Sciatic nerve (tissue), 2 donors: ENCODE data around the gene BUD31. TPM values are rescaled to one million over a fixed set of nuclear protein-coding genes. Genes with fewer than 3 reads are reported as not detected.
"Not testable (repeated sequence)": the region's sequence is repeated elsewhere in the genome, so short reads cannot be mapped to it uniquely, and the experiment has no call there.

ENCODE experiments used
- ATAC-seq: fragments of 200-7000 bp; cut with Tn5 transposase; one replicate; pipeline ENCODE4 v1.9.1; 2020; ENCODE audit warnings: mild to moderate bottlenecking, moderate library complexity
- DNase-seq: peaks from one replicate; pipeline ENCODE4 v3.0.0-alpha.2; 2020; ENCODE audit warnings: low spot score
- intact Hi-C: fragments of 100-400 bp; cut with DNase I; formaldehyde crosslinking; loops from one replicate; pipeline ENCODE4 v1.14.2; 2022
- total RNA-seq: library from RNA; stranded (reverse); fragmentation: NEBNext Ultra II Directional; extraction: Animal tissue kit (Norgen Biotek cat#: 25700); gene quantifications from one replicate; pipeline ENCODE4 v1.2.1, GENCODE V29; 2021
- donor health status: DM: no; HTN: no; CAD: no.
- donor health status: DM: no; HTN: no; CAD: no.

The BUD31 gene
- total RNA-seq, 1 donor from 2014 or later = 59.2 TPM

DNA sequence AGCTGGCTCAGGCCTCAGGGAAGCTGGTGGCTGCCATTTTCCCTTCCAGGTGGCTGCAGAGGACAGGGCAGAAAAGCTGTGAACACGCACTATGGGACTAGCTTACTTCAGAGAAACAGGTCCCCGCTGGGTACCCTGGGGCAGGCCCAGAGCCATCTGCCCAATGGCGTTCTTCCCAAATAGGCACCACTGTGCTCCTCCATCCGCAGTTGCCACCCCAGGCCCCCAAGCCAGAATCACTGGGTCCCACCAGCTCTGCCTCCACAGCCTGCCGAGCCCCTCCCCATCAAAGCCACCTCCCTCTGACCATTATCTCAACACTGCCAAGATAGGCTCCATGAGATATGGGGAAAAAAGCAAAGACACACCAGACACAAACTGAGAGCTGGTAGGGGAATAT lies 11.4 kb downstream of the BUD31 start:
- ATAC-seq = no peak
- intact Hi-C loops = no loop called here

DNA sequence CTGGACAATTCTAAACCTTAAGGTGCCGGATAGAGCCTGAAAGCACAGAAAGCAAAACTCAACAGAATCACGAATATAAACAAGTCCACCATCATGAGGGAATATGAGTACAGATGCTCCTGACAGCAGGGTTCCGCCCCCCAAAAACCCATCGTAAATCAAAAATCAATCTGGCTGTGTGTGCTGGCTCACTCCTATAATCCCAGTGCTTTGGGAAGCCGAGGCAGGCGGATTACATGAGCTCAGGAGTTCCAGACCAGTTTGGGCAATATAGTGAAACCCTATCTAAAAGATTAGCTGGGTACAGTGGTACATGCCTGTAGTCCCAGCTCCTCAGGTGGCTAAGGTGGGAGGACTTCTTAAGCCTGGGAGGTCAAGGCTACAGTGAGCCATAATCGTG lies 12.2 kb downstream of the BUD31 start:
- intact Hi-C loops = no loop called here
- DNase-seq (no peak), ATAC-seq (no peak)

More for the DNA sequence above, 11.4 kb downstream of the BUD31 start:
- no peak for DNase-seq

DNA sequence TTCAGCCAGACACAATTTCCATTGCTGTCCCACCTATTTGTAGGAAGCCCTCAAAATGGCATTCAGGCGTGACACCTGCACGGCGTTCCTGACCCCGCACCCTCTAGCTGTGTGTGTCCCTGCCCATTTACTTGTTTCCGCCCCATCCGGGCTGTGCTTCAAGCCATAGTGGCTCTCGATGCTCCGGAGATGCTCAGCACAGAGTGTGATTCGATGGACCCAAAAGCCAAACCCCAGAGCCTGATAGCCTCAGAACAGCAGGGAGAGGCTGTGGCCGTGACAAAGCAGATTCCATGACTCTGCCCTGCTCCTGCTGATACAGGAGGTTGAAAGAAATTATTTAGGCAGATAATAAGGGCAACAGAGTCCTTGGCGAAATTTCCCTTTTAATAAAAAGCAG lies 13.4 kb downstream of the BUD31 start:
- no peak for DNase-seq
- ATAC-seq = no peak
- intact Hi-C loops = no loop called here

DNA sequence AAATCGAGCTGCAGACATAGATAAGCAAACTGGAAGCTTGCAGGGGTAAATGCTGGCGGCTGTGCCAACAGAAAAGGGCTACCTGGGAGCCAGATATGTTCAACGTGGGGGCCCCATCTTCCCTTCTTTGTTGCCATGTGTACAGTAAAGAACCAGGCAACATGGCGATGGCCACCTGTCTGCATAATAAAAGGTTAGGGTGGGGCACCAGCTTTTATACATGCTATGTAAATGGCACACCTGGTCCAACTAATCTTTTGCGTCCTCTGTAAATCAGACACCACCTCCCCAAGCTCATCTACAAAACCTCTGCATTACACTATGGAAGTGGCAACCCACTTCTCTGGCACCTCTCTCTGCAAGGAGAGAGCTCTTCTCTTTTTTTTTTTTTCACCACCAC lies 13.9 kb downstream of the BUD31 start:
- intact Hi-C loops = no loop called here
- DNase-seq (no peak), ATAC-seq (no peak)

DNA sequence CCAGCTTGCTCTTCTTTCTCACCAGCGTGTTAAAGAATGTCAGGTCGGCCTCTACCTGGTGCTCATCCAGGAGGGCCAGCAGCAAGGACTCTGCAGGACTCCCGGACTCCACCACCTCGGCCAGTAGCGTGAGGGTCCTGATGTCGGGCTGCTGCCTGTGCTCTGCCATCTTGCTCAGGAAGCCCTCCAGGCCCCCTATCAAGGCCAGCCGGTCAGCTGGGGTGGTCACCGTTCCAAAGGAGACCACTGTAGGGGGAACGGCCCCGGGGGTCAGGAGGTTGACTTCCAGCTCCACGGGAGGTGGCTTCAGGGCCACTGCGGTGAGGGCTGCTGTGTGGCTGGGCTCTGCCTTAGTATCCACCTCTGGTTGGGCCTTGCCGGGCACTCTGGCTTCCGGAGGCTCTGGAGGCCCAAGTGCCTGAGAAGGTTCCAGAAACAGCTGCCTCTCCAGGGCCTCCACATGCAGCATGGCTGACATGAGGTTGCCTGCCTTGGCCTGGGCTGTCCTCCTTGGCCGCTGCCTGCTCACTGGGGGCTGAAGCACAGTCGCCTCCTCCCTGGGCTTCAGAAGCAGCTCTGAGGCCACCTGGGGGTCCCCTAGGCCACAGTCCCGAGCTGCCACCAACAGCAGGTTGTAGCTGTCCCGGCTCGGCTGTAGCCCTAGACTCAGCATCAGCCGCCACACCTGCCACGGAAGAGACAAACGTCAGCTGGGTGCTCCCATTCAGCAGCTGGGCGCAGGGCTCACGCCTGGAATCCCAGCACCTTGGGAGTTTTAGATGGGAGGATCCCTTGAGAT lies 16.4 kb downstream of the BUD31 start:
- ATAC-seq = no peak
- intact Hi-C loops = no loop called here
- DNase-seq = no peak

DNA sequence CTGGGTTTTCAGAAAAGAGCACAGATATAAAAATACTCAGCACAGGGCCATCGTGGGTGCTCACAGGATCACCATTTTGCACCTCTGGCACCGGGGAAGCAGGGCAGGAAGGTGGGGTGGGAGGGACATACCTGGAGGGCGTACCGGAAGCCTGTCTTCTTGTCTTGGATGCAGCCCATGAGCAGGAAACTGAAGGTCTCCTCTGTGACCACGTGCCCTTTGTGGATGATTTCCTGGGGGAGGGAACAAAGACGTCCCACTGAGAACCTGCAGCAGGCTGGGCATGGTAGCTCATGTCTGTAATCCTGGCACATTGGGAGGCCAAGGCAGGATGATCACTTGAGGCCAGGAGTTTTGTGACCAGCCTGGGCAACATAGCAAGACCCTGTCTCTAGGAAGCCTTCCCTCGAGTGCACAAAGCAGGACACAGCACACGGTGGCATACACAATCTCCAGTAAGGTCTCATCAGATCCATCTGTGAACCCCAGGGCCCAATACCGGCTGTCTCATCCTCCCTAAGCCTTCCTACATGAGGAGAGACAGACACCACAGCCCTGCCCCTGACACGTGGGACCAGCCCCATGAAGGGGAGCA lies 20.3 kb downstream of the BUD31 start:
- ATAC-seq (no peak), DNase-seq (no peak)

DNA sequence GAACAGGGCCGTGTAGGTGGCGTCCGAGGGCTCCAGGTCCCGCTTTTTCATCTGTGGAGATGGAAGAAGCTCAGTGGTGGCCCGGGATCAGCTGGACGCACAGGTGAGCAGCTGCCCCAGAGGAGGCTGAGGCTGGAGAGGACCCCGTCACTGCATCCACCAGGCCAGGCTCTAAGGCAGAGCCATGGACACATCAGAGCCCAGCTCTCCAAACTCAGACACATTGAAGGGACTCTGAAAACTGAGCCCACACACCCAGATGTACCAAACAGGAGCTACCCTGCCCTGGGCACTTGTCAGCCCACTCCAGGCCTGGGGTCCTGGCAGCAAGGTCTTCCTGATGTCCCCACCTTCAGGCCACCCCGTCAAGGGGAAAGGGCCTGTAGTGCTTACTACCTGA lies 21.0 kb downstream of the BUD31 start:
- ATAC-seq (no peak), DNase-seq (no peak)
- intact Hi-C loops = no loop called here

More for the DNA sequence above, 20.3 kb downstream of the BUD31 start:
- intact Hi-C loops = no loop called here

DNA sequence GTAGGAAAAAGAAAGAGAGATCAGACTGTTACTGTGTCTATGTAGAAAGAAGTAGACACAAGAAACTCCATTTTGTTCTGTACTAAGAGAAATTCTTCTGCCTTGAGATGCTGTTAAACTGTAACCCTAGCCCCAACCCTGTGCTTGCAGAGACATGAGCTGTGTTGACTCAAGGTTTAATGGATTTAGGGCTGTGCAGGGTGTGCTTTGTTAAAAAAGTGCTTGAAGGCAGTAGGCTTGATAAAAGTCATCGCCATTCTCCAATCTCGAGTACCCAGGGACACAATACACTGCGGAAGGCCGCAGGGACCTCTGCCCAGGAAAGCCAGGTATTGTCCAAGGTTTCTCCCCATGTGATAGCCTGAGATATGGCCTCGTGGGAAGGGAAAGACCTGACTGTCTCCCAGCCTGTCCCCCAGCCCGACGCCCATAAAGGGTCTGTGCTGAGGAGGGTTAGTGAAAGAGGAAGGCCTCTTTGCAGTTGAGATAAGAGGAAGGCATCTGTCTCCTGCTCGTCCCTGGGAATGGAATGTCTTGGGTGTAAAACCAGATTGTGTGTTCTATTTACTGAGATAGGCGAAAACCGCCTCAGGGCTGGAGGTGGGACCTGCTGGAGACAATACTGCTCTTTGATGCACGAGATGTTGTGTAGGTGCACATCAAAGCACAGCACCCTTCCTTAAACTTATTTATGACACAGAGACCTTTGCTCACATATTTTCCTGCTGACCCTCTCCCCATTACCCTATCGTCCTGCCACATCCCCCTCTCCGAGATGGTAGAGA lies 23.2 kb downstream of the BUD31 start:
- ATAC-seq, DNase-seq, intact Hi-C loops: not testable (repeated sequence)

DNA sequence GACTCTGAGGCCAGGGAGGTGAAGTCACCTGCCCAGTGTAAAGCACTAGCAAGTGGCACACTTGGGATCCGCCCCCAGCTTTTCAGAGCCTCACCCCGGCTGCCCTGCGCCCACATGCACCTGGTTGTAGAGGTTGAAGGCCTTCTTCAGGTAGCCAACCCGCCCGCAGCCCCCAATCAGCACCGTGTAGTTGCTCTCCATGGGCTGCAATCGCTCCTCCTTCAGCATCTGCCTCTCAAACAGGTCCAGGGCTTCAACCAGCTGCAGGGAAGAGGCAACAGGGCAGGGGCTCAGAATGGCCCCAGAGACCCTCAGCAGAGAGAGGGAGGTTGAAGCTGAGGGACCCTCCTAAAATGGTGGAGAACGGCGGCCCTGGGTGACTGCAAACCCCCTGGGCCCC lies 24.4 kb downstream of the BUD31 start:
- intact Hi-C loops = no loop called here
- no peak for DNase-seq
- ATAC-seq = no peak

DNA sequence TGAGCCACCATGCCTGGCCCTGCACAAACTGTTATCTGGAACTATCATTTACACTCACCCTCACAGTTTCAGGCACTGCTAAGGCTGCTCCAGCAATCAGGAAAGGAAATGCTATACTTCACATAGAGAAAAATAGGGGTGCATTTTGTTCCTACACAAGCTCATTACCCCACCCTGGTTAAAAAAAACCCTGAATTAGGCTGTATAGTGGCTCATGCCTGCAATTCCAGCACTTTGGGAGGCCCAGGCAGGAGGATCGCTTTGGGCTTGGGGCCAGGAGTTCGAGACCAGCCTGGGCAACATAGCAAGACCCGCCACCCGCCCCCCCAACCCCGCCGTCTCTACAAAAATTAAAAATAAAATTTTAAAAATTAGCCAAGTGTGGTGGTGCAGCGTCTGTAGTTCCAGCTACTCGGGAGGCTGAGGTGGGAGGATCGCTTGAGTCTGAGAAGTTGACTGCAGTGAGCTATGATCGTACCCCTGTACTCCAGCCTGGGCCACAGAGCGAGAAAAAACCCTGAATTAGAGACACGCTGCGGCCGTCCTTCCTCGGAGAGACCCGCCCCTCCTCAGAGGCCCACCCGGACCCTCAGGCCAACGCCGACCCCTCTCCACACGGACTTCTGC lies 29.3 kb downstream of the BUD31 start:
- intact Hi-C loops = no loop called here
- no peak for DNase-seq
- ATAC-seq = peak; percentile 48

DNA sequence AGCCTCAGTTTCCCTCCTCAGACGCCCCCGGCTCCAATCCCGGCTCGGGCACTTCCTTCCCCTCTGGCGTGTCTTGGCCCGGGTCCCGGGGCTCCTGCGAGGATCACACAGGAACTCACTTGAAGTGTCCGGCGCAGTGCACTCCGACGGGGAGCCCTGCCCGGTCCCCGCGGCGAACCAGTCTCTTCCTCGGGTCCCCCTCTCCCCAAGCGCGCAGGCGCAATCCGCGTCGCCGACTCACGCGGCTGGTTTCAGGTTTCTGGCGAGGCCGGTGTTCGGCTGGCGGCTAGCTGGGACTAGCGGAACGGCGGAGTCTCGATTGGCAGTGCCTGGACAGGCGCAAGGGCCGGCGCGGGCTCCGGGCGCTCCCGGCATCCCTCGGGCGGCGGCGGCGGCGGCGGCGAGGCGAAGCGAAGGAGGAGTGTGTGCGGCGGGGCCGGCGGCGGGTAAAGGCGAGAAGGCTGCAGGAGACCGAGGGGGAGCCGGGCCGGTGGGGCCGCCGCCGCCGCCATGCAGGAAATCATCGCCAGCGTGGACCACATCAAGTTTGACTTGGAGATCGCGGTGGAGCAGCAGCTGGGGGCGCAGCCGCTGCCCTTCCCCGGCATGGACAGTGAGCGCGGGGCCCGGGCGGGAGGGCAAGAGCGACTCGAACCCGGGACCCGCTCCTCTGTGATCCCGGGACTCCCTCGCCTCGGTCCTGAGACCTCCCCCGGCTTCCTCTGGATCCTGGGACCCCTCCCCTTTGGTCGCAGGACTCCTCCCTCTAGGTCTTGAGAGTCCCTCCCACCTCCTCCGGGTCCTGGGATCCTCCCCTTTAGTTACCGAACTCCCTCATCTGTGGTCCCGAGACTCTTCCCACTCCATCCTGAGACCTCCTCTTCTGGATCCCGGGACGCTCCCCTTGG lies 30.1 kb downstream of the BUD31 start, which contains the start of the genes CPSF4 and PTCD1:
CPSF4 (plus strand) TSS at position 371 of the 908 bp plus-strand sequence; CDS start at position 511, 140 bp downstream.
PTCD1 (minus strand) TSS at position 226 of the 908 bp plus-strand sequence. CDS start 3,556 bp downstream, outside the sequence.
- intact Hi-C loops = no loop called here
- ATAC-seq (peak; percentile 95), DNase-seq (peak; percentile 97)

DNA sequence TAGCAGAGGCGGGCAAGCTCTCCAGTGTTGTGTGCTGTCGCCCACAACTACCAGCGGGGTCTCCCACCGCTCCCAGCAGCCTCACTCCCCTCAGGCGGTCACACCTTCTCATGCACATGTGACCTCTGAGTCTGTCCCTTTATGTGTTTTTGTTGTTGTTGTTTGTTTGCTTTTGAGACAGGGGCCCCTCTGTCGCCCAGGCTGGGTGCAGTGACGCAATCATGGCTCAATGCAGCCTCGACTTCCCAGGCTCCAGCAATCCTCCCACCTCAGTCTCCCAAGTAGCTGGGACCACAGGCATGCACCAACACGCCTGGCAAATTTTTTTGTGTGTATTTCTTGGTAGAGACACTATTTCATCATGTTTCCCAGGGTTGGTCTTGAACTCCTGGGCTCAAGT lies 31.4 kb downstream of the BUD31 start:
- no peak for DNase-seq
- intact Hi-C loops = no loop called here
- ATAC-seq = no peak

DNA sequence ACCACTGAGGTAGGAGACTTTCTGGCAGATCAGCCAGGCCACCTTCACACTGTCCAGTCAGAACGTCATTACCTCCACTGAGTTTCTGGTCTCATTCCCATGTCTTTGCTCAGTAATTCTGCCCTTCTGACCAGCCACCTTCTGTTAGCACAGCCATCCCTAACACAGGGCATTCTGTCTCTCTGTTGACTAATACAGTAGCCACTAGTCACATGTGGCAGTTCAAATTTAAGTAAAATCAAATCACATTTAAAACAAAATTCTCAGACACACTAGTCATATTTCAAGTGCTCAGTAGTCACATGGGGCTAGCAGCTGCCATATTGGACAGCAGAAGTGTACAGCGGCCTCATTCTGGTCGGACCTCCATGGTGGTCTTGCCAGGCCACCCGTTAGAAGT lies 37.3 kb downstream of the BUD31 start:
- ATAC-seq = no peak
- intact Hi-C loops = no loop called here
- DNase-seq = no peak

DNA sequence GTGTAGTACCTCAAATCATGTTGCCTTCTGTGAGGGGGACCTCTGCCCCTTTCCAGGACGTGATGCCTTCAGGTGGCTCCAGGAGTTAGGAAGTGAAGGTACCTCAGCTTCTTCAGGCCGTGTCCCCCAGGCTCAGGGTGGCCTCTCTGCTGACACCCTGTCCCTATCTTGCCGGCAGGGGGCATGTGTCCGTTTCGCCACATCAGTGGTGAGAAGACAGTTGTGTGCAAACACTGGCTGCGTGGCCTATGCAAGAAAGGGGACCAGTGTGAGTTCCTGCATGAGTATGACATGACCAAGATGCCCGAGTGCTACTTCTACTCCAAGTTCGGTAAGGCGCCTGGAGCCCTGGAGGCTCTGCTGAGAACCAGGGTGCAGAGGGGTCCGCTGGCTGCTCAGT lies 39.2 kb downstream of the BUD31 start:
- intact Hi-C loops = no loop called here
- ATAC-seq (no peak), DNase-seq (no peak)

DNA sequence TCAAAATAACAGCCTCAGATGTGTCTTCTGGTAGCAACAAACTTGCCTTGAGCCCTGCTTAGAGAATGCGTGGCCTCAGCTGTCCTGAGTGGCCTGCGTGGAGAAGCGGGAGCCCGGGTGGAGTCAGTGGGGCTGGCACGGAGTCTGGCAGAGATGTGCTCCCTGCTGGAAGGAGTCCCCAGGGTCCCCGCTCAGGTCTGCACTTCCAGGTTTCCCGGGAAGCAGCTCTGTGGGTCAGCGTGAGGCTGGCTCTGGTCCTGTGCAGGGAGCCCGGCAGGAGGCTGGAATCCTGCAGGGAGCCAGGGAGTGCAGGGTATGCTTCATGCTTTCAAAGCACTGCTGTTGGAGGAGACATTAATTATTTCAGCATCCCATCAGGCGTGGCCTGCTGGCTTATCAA lies 40.1 kb downstream of the BUD31 start:
- no peak for DNase-seq
- intact Hi-C loops = no loop called here
- ATAC-seq = no peak

DNA sequence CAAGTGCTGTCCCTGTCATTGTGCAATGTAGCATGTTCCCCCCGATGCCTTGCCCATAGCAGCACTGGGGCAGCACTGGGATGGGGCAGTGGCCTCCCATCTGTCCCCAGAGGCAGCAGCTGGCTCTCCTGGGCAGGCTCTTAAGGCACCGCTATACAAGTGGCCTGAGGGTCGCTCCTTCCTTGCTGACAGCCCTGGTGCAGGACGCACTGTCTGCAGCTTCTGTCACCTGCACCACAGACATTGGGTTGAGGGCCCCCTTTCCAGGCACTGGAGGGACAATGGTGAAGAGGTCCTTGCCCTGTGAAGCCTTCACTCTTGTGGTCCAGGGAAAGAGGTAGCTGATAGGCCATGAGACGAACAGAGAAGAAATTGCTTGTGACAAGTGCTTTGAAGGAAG lies 40.6 kb downstream of the BUD31 start:
- ATAC-seq (no peak), DNase-seq (no peak)
- intact Hi-C loops = no loop called here

DNA sequence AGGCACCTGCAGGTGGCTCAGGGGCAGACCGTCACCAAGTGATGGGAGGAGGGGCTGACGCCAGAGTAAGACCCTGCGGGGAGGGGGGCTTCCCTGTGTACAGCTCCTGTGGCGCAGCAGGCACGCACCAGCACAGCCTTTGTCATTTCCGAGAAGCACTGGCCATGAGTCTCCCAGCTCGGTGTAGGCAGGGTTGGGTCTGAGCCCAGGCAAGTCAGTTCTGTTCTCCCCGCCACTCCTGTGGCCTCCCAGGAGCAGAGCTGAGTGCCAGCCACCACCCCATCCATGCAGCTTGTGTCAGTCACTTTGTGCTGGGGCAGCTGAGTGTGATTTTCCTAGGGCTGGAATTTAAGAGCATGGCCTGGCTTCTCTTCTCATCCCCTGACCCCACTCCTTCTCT lies 43.2 kb downstream of the BUD31 start:
- intact Hi-C loops = no loop called here
- ATAC-seq (no peak), DNase-seq (no peak)

DNA sequence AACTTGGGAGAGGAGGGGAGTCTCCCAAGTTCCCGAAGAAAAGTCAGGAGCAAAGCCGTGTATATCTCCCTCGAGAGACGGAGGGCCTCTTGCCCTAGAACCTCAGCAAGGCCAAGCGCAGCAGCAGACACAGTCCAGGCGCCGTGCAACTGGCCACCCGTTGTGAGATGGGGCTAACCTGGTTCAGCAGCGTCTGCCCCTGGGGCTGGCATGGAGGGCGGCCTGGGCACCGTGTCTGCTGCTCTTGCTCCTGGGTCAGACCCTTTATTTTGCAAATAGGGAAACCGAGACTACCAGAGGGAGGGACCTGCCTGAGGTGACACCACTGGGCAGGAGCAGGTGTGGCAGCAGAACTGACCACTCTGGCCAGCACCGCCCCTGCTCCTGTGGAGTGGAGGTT lies 43.8 kb downstream of the BUD31 start:
- ATAC-seq = no peak
- intact Hi-C loops = no loop called here

More for the DNA sequence above, 43.8 kb downstream of the BUD31 start:
- no peak for DNase-seq
